SH-SY5Y (cell line): ENCODE data around the gene HDHD5.

ENCODE experiments used
- GATA2 ChIP-seq: IDR thresholded peaks from 2 replicates; pipeline ENCODE4 v1.6.1; 2011; ENCODE audit warnings: mild to moderate bottlenecking, low read depth, low read length
- GATA3 ChIP-seq: IDR thresholded peaks from 2 replicates; pipeline ENCODE4 v1.6.1; 2011; ENCODE audit warnings: low read depth, mild to moderate bottlenecking, low read length, moderate library complexity

GRCh38 chr22:17108256-17109112, 50.6 kb downstream of the HDHD5 start:
- no peak for TF ChIP-seq GATA2
- no peak for TF ChIP-seq GATA3
